CD4-positive, alpha-beta T cell treated with Interferon gamma for 1 hour (primary cell): ENCODE data around the gene KIF1C.
A peak's percentile ranks its signal among the peaks of the same experiment; 100 is the strongest.
"Not testable (repeated sequence)": the region's sequence is repeated elsewhere in the genome, so short reads cannot be mapped to it uniquely, and the experiment has no call there.

Source experiments
- DNase-seq: peaks from one replicate; pipeline ENCODE4 v3.0.0-alpha.2; 2020

Gene KIF1C

DNA sequence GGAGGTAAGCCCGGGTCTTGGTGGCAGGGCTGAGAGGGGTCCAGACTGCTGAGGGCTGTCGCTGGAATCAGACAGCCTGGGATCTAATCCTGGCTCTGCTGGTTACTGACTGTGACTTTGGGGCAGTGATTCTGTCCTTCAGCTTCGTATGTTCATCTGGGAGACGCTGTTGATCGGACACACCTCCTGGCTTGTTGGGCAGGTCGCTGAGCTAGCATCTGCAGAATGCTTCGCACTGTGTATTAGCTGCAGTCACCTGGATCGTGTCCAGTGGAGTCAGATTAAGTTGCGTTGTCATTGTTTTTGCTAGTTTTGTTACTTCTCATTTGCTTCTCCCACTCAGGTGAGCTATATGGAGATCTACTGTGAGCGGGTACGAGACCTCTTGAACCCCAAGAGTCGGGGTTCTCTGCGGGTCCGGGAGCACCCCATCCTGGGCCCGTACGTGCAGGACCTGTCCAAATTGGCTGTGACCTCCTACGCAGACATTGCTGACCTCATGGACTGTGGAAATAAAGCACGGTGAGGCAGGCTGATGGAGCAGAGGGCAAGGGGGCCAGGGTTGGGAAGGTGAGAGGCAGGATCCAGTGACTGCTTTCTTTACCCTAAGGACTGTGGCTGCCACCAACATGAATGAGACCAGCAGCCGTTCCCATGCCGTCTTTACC lies 4.5 kb downstream of the KIF1C start:
- DNase-seq, result no peak

GRCh38 chr17:5003214-5003867 lies 5.6 kb downstream of the KIF1C start:
- DNase-seq, result no peak

- no peak for DNase-seq
Observed at GRCh38 chr17:5011928-5012327, 14.2 kb downstream of the KIF1C start.

DNA sequence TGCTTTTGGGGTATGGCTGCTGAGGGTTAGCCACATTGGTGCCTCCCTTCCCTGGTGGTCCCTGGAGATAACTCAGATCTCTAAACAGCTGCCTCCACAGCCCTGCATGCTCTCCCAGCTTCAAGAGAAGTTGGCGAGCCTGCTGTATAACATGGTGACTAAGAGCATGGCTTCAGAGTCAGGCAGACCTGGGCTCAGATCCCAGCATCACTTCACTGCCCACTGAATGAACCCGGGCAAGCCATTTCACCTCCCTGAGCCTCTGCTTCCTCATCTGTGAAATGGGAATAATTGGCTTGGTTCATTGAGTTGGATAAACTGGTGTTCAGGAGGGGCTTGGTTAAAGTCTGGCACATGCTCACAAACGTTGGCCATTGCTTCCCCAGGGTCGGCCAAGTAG lies 16.6 kb downstream of the KIF1C start:
- DNase-seq, result no peak

DNA sequence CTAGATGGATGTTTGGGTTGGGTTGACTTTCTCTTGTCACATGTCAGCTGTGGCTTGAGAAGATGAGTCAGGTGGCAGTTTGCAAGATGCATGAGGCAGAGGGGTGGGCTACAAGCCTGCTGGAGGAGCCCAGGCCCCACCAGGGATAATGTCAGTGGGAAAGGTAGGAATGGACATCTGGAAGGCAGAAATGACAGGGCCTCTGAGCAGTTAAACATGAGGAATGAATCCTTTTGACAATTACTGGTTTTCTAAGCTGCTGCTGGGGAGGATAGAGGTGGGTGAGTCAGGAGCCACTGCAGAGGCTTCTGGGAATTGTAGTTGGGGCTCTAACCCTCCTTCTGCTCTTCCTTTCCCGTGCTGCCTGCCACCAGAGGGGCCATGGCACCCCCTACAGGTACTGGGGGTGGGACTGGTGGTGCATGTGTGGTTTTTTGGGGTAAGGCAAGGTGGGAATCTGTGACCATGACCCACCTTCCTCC lies 21.8 kb downstream of the KIF1C start:
- peak; percentile 37 for DNase-seq

- DNase-seq, result no peak
Observed at GRCh38 chr17:5020502-5021023, 22.8 kb downstream of the KIF1C start.

- DNase-seq, result no peak
Observed at GRCh38 chr17:5022171-5022711, 24.5 kb downstream of the KIF1C start.

DNA sequence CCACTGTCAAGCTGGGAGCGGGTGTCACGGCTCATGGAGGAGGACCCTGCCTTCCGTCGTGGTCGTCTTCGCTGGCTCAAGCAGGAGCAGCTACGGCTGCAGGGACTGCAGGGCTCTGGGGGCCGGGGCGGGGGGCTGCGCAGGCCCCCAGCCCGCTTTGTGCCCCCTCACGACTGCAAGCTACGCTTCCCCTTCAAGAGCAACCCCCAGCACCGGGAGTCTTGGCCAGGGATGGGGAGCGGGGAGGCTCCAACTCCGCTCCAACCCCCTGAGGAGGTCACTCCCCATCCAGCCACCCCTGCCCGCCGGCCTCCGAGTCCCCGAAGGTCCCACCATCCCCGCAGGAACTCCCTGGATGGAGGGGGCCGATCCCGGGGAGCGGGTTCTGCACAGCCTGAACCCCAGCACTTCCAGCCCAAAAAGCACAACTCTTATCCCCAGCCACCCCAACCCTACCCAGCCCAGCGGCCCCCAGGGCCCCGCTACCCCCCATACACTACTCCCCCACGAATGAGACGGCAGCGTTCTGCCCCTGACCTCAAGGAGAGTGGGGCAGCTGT lies 25.9 kb downstream of the KIF1C start:
- no peak for DNase-seq

DNA sequence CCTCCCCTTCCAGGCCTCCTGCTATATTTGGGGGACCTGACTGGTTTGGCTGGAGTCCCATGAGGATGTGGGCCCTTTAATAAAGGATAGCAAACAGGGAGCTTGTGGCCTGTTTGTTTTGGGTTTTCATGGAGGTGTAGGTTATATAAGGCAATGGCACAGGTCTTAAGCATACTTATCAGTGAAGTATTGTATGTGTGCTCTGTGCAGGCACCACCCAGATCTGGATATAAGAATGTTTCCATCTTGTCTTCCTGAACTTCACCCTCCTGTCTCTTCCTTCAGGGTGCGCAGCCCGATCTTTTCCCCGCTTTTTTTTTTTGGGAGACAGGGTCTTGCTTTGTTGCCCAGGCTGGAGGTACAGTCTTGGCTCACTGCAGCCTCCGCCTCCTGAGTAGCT lies 26.9 kb downstream of the KIF1C start:
- no peak for DNase-seq

- DNase-seq, result no peak
Observed at GRCh38 chr17:5027299-5027698, 29.5 kb downstream of the KIF1C start.

- DNase-seq, result no peak
Observed at GRCh38 chr17:5027916-5028315, 30.2 kb downstream of the KIF1C start.

DNA sequence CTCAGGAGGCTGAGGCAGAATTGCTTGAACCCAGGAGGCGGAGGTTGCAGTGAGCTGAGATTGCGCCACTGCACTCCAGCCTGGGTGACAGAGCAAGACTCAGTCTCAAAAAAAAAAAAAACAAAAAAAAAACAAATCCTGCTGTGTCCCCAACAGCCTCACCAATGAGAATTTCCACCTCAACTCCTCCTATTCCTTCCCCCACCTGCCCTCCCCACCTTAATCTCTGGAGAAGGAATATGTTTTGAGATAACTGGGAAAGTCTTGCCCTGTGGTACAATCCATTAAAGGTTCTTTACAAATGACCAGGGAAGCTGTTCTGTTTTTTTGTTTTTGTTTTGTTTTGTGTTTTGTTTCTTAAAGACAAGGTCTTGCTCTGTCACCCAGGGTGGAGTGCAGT lies 32.4 kb downstream of the KIF1C start:
- DNase-seq, result not testable (repeated sequence)

DNA sequence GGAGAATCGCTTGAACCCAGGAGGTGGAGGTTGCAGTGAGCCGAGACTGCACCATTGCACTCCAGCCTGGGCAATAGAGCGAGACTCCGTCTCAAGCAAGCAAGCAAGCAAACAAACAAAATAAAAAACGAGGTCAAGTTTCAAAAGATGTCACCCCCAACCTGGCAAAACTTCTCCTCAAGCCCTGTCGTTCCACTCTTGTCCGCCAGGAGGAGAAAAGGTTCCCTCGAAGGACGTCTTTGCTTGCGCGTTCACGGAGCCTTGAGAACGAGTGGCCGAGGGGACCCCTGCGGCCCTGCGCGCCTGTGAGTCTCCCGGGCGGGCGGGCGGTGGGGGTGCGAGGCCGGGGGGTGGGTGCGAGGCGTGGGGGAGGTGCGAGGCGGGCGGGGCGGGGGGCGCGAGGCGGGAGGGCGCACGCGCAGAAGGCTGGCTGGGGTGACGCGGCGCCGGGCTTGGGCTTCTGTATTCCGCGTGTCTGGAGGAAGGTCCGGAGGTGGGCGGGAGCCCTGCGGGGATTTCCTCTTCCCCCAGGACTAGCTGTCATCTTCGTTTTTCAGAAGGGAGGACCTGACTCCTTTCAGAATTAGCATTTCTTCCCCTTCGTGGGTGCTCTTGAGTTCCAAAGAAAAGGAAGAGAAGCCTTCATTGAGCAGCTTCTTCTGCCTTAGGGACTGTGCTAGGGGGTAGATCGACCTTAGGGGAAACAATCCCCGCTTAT lies 33.8 kb downstream of the KIF1C start:
- peak; percentile 78 for DNase-seq

GRCh38 chr17:5032865-5033264 lies 35.1 kb downstream of the KIF1C start:
- no peak for DNase-seq

- no peak for DNase-seq
Observed at GRCh38 chr17:5033352-5034015, 35.7 kb downstream of the KIF1C start.

DNA sequence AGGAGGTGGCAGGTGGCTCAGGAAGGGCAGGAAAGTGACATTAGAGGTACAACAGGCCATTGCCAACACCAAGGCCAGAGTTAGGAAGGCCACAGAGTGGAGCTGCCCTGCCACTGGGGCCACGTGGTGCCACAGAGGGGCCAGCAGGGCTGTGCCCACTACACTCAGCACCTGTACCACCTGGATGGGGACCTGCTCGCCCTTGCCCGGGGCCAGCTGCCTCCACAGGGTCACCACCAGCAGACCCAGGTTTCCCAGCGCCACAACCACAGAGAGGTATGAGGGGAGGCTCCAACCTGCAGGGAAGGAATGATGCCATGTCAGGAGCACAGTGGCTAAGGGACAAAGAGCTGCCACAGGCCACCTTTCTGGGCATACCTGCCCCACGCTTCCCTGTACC lies 36.3 kb downstream of the KIF1C start:
- DNase-seq, result no peak

- no peak for DNase-seq
Observed at GRCh38 chr17:5034651-5035050, 36.9 kb downstream of the KIF1C start.

DNA sequence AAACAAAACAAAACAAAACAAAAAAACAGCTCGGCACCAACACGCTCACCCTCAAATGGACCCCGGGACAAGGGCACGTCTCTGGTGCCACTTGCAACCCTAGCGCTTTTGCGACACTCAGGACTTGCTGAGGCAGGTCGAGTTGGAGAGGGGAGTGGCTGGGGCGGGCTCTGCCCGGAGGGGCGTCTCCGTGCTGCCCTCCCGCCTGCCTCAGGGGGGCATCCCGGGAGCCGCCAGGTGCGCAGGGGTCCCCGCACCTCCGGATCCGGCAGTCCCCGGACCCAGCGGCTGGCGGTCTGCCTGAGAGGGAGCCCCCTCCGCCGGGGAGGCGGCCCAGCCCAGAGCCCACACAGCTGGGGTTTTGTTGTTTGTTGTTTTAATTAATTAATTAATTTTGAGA lies 37.6 kb downstream of the KIF1C start, which contains the start of gene SLC52A1:
Gene SLC52A1, minus strand, starts transcription at position 112 of the 400 bp plus-strand sequence. CDS start 820 bp downstream, outside the sequence.
- DNase-seq, result no peak

- DNase-seq, result no peak
Observed at GRCh38 chr17:5042157-5043022, 44.6 kb downstream of the KIF1C start.

DNA sequence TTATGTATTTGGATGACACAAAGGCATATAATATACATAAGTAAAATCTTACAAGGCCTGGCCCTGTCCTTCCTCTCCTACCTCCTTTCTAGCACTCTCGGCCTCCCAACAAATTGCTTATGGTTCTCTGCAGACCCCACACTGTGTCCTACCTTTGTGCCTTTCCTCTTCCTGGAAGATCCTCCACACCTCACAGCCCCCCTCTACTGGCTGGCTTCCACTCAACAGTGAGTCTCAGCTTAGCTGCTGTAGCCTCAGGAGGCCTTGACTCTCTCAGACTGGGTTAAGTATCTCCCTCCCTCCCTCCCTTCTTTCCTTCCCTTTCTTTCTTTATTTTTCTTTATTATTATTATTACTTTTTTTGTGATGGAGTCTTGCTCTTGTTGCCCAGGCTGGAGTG lies 45.8 kb downstream of the KIF1C start:
- DNase-seq, result no peak

DNA sequence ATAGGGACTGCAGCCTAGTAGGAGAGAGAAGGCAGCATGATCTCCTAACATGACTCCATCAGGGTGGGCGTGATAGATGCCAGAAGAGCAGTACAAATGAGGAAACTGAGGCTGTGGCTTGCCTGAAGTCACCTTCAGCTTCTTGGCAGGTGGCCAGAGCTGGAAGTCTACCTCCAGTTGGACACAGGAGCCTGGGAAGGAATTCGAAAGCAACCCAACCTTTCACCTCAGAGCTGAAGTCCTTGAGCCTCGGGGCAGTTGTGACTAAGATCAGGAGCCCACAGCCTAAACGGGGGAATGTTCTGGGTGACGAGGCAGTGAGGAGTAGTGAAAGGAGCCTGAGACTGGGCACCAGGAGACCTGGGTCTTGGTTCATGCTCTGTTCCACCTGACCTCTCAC lies 46.9 kb downstream of the KIF1C start:
- no peak for DNase-seq
